ENCODE measurements around the gene ZXDA.
"Not testable (repeated sequence)": the region's sequence is repeated elsewhere in the genome, so short reads cannot be mapped to it uniquely, and the experiment has no call there.

Gene ZXDA, protein sequence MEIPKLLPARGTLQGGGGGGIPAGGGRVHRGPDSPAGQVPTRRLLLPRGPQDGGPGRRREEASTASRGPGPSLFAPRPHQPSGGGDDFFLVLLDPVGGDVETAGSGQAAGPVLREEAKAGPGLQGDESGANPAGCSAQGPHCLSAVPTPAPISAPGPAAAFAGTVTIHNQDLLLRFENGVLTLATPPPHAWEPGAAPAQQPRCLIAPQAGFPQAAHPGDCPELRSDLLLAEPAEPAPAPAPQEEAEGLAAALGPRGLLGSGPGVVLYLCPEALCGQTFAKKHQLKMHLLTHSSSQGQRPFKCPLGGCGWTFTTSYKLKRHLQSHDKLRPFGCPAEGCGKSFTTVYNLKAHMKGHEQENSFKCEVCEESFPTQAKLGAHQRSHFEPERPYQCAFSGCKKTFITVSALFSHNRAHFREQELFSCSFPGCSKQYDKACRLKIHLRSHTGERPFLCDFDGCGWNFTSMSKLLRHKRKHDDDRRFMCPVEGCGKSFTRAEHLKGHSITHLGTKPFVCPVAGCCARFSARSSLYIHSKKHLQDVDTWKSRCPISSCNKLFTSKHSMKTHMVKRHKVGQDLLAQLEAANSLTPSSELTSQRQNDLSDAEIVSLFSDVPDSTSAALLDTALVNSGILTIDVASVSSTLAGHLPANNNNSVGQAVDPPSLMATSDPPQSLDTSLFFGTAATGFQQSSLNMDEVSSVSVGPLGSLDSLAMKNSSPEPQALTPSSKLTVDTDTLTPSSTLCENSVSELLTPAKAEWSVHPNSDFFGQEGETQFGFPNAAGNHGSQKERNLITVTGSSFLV

DNA sequence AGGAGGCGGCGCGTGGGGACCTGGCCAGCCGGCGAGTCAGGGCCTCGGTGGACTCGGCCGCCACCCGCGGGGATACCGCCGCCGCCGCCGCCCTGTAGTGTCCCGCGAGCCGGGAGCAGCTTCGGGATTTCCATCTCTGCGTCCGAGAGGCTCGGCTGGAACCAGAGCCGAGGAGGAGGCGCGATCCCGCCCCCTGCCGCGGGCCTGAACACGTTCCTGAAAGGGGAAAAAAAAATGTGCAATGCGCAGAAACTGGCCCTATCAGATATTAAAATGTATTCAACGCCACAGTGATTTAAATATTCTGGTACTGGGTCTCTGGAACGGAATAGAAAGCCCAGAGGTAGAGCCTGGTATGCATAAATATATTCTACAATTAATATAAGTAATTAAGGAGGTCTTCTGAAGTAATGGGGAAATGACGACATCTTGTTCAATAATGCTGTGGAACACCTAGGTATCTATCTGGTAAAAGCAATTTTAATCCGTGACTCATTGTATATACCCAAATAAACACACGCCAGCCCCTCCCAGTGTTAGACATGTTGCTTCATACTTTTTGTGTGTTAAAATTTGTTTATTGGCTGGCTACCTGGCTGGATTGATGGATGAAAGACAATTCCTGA, at the start of gene ZXDA:
ZXDA (minus strand) TSS at position 172 of the 626 bp plus-strand sequence; CDS start at position 134, 38 bp downstream.
- not testable (repeated sequence) for DNase-seq (ENCODE audit: low read depth, low spot score)

DNA sequence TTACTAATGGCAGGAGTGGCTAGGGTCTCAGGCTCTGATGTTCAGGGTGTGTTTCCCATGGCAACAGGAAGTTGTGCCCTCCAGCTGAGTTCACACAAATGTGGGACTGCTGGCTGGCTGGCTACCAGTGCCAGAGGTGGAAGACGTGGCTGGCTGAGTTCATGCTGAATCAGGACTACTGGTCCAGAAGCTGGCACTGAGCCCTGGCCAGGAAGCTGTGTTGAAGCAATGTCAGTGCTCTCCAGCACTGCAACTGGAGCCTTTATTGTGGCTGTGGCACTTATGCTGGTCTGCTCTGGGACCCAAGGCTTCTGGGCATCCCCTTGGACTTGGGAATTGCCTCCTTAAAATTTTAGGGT, 42.0 kb upstream of the ZXDA start:
- DNase-seq (ENCODE audit: low read depth, low spot score), result no peak

DNA sequence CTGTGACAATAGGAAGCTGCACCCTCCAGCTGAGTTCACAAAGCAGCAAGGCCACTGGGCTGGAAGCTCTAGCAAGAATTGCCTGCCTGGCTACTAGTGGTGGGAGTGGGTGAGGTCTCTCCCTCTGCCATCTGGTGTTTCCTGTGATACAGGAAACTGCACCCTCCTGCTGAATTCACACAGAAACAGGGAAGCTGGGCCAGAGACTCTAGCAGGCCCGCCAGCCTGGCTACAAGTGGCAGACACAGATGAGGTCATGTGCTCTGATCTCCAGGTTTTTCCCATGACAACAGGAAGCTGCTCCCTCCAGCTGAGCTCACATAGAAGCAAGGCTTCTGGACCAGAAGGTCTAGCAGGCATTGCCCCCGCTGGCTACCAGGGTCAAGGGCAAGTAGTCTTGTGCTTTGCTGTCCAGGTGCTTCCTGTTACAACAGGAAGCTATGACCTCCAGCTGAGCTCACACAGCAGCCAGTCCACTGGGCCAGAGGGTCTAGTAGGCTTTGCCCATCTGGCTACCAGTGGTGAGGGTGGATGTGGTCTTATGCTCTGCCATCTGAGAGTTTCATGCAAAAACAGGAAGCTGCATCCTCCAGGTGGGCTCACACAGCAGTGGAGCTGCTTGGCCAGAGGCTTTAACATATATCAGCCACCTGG, 41.5 kb upstream of the ZXDA start:
- DNase-seq (ENCODE audit: low read depth, low spot score), result no peak

DNA sequence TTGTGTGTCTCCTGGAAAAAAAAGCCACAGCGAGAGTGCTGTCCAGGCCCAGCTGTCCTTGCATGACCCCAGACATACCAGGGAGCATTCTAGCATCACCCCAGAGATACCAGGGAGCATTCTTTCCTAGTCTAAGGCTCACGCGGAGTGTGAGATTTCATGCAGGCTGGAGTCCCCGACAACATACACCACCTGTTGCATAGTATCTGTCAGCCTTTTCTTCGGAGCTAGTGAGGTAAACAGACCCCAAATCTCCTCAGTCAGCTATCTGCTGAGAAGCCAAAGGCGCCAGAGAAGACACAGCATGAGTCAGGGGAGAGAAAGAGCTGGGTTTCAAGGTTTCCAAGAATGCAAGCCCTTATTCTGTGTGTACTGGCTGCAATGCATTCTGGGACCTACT, 23.1 kb upstream of the ZXDA start:
- no peak for DNase-seq (ENCODE audit: low read depth, low spot score)

DNA sequence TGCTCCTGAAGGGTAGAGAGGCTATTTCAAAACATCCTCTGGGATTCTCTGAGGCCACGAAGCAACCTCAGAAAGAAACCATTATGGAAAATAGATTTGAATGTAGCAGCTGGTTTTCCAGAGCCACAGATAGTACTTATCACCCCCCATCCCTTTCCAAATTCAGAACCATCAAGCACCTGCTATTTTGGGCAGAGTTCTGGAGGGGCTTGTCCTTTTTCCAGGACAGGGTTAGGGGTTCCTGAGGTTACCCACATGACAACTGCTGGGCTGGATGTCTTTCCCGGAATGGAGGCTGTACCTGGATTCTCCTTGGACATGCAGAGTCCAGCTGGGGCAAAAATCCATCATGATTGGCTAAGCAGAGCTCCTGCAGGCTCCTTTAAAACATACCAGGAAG, 22.0 kb upstream of the ZXDA start:
- DNase-seq (ENCODE audit: low read depth, low spot score), result no peak

DNA sequence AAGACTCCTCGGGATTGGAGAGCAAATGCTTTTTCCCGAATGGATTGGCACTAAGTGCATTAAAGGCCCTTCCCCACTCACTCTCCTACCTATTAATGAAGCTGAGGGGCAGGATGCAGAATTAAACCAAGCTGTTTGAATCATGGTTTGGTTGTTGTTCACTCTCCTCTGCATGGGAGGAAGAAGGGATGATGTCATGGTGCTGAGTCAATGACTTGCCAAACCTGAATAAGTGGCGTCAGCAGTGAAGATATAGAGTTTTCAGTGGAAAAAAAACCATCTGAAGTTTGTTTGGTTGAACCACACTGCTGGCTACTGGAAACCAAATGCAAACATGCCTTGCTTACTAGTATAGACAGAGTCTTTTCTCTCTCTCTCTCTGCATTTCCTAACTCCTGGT, 19.8 kb upstream of the ZXDA start:
- no peak for DNase-seq (ENCODE audit: low read depth, low spot score)

DNA sequence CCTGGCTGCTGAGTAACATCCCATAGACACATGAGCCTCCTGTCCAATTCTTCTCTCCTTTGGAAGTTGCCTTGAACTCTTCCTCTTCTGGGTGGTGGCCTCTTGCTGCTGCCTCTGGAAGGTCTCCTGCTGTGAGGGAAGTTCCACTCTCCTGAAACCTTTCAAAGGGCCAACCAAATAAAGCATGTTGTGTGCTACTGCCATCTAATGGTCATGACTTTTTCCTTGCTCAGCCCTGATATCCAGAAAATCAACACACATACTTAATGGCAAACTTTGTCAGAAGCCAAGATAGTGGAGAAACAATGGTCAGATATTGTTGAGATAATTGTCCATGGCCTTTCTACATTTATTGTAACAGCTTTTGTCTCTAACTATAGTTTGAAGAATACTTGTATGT, 19.1 kb upstream of the ZXDA start:
- no peak for DNase-seq (ENCODE audit: low read depth, low spot score)

DNA sequence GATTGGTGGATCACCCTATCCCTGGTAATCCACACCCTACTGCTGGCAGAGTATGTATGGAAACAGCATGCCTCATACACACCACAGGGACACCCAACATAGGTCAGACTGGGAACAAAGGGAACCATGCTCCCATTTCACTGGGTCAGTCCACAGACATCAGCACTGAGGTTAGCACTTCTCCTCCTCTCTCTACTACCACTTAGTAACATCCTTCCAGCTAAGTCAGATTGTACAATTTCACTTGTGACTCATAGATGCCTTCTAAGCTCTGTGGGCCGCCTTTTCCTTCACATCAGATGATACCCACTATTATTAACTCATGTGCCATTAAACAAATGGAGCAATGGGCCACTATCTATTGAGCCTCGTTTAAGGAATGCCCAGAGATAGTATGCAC, 15.5 kb upstream of the ZXDA start:
- no peak for DNase-seq (ENCODE audit: low read depth, low spot score)

DNA sequence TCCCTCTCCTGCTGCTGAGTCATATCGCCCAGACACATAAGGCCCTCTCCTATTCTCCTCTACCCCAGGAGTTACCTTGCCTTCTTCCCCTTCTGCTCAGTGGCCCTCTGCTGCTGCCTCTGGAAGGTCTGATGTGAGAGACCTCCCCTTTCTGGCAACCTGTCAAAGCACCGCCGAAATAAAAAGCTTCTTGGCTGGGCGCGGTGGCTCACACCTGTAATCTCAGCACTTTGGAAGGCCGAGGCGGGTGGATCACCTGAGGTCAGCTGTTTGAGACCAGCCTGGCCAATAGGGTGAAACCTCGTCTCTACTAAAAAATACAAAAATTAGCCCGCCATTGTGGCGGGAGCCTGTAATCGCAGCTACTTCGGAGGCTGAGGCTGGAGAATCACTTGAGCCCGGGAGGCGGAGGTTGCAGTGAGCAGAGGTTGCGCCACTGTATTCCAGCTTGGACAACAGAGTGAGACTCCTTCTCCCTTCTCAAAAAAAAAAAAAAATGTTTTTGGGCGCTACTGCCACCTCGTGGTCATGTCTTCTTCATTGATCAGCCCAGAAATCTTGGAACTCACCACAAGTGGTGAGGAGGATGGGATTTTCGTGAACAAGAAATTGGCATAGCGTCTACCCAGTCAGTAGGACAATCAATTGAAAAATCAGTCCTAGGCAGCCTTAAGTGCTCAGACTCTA, 8.6 kb upstream of the ZXDA start:
- DNase-seq (ENCODE audit: low read depth, low spot score), result no peak

DNA sequence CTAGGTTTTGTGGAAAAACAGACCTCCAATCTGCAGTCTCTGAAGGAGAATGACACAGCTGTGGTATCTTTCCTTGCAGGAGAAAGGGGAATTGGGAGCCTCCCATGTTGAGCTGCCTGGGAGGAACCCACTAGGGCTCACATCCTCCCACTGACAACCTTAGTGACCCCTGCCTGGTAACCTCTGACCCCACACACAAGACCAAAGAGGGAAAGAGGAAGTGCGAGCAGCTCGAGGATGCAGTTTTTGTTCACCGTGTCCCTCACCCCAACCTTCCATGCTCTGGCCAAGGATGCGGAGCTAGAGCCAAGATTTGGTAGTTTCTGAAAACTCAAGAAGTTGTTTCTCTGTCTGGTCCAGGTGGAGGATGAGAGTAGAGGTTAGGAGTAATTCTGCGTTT, 5.4 kb upstream of the ZXDA start:
- no peak for DNase-seq (ENCODE audit: low read depth, low spot score)

DNA sequence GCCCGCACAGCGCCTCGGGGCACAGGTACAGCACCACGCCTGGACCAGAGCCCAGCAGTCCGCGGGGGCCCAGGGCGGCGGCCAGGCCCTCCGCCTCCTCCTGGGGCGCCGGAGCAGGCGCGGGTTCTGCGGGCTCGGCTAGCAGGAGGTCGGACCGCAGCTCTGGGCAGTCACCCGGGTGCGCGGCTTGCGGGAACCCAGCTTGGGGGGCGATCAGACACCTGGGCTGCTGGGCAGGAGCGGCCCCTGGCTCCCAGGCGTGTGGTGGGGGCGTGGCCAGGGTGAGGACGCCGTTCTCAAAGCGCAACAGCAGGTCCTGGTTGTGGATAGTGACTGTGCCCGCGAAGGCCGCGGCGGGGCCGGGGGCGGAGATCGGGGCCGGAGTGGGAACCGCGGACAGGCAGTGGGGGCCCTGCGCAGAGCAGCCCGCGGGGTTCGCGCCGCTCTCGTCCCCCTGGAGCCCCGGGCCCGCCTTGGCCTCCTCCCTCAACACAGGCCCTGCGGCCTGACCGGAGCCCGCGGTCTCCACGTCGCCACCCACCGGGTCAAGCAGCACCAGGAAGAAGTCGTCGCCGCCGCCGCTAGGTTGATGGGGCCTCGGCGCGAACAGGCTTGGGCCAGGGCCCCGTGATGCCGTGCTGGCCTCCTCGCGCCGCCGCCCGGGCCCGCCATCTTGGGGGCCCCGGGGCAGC, 517 bp downstream of the ZXDA start:
- not testable (repeated sequence) for DNase-seq (ENCODE audit: low read depth, low spot score)

DNA sequence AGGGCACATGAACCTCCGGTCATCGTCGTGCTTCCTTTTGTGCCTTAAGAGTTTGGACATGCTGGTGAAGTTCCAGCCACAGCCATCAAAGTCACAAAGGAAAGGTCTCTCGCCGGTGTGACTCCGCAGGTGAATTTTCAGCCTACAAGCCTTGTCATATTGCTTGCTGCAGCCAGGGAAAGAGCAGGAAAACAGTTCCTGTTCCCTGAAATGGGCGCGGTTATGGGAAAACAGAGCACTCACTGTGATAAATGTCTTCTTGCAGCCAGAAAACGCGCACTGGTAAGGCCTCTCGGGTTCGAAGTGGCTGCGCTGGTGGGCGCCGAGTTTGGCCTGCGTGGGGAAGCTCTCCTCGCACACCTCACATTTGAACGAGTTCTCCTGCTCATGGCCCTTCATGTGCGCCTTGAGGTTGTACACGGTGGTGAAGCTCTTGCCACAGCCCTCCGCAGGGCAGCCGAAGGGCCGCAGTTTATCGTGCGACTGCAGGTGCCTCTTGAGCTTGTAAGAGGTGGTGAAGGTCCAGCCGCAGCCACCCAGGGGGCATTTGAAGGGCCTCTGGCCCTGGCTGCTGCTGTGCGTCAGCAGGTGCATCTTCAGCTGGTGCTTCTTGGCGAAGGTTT, 1.2 kb downstream of the ZXDA start:
- DNase-seq (ENCODE audit: low read depth, low spot score), result not testable (repeated sequence)

DNA sequence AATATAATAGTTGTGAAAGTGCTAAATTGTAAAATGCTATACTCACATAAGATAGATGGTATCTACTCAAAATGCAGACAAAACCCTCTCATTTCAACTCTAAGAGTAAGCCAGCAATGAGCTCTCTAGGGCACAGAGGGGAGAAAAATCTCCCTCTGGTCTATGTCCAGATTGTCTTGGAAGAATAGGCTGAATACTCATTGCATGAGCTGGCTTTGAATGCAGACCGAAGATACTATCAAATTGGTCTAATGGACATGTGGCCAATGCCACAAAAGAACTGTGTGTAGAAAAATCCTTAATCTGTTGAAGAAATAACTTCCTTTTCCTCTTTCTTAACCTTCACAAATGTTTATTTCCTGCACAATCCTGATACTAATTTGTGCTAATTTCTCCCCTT, 3.5 kb downstream of the ZXDA start:
- no peak for DNase-seq (ENCODE audit: low read depth, low spot score)

DNA sequence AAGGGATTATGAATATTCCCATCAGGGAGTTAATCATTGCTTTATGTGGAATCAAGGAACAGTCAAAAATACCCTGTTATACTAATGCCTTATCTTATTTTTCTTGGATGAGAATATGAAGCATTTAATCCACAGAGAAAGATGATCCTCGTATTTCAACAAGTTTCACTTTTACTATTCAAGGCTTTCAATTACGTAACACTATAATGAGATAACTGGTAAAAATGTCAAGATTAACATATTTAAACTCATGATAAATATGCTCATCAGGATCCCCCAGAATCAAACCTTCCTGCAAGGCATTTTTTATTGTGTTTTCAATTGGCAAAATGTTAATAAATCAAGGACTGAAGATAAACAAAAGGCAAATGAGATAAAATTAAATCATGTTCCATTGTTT, 5.1 kb downstream of the ZXDA start:
- DNase-seq (ENCODE audit: low read depth, low spot score), result no peak

DNA sequence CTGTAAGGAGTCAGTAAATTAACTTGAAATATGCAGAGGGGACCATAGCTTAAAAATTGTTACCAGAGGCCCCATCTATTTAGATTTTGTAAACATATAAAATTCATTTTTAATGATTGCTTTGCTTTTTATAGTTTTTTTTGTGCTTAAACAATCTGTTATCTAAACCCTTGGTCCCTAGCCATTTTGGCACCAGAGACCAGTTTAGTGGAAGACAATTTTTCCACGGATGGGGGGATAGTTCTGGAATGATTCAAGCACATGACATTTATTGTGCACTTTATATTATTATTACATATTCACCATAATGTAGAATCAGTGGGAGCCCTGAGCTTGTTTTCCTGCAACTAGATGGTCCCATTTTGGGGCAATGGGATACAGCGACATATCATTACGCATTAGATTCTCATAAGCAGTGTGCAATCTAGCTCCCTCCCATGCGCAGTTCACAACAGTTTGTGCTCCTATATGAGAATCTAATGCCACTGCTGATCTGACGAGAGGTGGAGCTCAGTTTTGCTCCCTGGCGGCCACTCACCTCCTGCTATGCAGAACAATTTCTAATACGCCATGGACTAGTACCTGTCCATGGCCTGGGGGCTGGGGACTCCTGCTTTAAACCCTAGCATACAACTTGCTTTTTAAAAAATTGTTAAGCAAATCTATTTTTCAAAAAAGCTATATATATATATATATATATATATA, 5.9 kb downstream of the ZXDA start:
- DNase-seq (ENCODE audit: low read depth, low spot score), result no peak

DNA sequence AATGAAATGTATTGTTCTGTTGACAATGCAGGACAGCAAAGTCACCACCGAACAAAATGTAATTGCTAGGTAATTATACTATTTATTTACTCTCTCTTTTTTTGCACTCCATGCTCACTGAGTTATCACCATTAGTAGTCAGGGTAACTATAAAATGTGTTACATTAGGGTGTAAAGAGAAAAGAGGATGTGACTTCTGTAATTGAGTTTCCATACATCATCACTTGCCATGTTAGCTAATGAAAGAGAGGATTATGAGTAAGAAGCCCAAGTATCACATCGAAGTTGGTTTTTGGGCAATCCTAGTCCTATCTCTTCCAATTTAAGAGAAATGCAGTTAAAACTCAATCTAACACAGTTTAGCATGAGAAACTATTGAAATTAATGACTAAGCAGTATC, 7.6 kb downstream of the ZXDA start:
- DNase-seq (ENCODE audit: low read depth, low spot score), result no peak

DNA sequence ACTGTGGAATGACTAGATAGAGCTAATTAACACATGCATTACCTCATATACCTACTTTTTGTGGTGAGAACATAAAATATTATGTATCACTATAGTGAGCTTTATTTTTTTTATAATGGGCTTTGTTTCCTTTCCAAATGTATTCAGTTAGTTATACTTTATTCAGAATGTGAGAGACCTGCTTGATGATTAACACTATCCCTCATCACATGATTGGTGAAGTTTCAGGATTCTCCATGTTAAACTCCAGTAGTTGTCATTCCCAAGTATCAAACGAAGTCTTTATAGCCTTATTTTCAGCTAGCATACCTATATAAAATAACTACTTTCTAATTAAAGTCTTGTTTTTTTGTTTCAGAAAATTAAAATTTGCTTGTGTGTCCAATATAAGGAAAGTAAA, 8.8 kb downstream of the ZXDA start:
- no peak for DNase-seq (ENCODE audit: low read depth, low spot score)

DNA sequence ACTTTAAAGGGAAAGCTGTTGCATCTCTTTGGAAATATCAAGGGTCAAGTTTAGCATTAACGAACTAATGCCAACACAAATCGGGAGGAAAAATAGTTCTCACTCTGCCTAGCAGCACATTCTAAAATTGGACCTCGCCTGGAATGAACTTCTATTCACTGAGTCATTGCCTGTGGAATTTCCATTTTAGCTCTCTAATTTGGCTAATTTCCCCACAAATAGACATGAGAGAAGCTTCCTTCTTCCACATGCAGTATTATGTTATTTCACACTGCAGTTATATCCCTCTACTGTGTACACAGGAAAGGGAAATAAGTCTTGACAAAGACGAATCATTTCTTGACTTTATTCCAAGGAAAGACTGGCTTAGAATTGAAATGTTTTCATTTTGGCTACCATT, 9.3 kb downstream of the ZXDA start:
- no peak for DNase-seq (ENCODE audit: low read depth, low spot score)

DNA sequence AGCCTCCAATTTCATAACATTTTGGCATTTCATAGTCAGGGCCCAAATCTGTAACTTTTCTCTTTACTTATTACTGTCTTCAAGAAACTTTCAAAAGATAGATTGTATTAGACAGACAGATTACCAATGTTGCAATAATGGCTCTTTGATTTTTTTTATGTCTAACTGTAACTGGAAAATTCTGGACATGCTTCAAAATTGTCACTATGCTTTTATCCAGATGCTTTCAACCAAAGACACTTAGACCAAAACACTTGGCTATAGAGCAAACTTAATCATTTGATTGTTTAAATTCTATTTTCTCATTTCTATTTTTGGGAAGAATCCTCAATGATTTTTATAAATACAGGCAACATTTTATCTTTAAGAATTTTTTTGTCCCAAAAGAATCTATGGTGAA, 10.4 kb downstream of the ZXDA start:
- DNase-seq (ENCODE audit: low read depth, low spot score), result no peak

DNA sequence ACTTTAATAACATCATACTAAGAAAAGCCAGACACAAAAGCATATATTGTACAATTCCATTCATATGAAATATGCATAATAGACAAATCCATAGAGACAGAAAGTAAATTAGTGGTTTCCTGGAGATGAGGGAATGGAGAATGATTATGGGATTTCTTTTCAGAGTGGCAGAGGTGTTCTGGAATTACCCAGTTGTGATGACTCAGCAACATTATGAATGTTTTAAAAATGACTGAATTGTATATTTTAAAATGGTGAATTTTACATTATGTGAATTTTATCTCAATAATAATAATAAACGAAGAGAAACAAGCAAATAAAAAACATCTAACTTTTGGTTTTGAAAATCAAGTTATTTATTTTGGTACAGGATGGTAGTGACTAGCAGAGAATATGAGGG, 11.2 kb downstream of the ZXDA start:
- DNase-seq (ENCODE audit: low read depth, low spot score), result no peak
